ENCODE results near the gene LINC01488.

LINC01488 gene

GRCh38 chr11:69481393-69481844, at the start of gene LINC01488:
Gene LINC01488, plus strand, starts transcription at chr11:69481663.
- no peak for DNase-seq

DNA sequence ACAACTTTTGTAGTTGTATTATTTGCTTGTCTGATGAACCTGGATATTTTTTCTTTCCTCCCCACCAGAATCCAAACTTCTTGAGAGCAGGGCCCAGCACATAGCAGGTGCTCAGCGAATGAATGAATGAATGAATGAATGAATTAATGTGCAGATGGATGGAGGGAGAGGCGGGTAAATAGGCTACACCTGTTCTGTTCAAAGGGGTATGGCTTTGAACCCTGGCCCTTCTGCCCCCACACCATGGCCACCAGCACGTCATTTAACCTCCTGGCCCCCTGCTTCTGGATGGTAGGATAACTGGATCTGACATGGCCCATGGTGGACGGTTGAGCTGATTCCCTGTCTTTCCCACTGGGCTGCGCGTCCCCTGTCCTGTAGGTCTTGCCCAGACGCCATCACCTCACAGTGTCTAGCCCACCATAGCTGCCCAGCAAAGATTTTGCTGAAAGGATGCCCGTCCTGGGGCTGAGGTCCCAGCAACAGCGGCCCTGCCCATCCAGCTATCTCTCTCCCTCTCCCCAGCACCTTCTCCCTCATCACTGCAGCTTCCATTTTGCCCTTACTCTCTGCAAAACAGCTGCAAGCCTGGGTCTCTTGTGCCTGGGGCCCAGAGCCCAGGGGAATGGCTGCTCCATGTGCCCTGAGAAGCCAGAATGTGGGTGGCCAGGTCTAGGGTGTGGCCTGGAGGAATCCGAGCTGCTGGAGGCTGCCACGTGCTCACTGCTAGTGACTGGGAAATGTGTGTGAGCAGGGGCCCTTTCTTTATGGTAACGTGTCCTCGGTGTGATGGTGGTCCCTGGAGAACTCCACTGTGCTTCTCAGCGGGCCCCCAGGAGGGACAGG, 49.3 kb upstream of the LINC01488 start:
- no peak for DNase-seq

DNA sequence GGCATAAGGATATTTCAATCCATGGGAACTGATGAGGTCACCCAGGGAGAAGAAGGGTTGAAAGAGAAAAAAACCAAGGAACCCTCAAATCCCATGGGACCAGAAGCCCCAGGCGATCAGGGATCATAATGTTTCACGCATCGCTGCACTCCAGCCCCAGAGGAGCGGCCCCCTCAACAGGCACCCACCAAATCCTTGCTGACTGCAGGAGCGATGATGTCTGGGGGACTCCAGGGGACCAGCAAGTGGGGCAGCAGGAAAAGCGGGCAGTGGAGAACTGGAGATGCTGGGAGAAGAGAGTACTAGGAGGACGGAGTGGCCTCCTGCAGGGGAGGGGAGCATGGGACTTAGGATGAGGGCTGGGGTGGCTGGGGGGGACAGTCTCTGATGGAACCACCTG, 47.7 kb upstream of the LINC01488 start:
- DNase-seq, result no peak

DNA sequence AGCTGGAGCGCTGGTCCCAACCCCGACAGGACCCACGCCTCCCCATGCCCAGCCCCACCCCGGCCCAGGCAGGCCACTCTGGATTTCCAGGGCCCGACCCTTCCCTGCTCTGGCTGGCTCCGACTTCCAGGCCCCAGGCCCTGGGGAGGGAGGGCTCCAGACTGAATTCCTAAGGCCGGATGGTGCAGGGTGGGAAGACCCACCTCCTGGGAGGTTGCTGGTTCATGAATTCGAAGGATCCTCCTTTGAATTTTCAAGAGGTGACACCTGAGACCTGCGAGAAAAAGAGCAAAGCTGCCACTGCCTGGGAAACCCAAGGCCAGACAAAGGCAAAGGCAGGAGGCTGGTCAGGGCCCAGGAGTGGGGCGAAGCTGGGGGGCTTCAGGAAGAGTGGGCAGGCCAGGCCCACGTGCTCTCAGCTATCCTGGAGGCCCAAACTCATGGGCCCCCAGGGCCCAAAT, 47.0 kb upstream of the LINC01488 start:
- DNase-seq, result no peak

DNA sequence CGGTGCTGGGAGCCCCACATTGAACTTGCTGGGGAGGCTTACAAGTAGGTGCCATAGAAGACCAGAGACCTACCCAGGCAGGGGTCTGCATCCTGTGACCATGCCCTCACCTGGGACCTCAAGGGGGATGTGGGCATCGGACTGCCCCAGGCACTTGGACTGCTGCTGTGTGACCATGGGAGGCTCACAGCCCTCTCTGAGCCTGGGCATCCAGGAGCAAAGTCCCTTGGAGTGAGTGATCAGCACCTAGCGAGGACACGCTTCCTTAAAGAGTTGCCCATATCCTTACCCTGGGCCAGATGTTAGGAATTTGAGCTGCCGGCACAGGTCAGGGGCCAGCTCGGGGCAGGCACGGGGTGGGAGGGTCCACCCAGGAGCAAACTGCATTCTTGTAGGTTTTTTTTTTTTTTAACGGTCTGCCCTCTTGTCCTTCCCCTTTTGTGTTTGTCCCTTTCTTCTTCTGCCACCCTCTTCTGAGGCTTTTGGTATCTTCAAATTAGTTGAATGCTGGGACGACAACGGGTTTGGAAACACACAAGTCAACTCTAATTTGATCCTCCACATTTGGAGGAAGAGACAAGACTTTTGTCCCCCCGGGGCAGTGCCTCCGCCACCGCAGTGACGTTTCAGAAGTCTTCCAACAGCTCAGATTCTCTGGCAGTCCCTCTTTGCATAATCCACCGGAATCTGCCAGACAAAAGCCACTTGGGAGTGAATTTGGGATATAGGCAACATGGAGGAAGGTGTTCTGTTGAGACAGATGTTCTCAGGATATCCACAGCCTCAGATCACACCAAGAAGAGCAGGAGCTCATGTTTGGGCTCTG, 46.1 kb upstream of the LINC01488 start:
- no peak for DNase-seq

DNA sequence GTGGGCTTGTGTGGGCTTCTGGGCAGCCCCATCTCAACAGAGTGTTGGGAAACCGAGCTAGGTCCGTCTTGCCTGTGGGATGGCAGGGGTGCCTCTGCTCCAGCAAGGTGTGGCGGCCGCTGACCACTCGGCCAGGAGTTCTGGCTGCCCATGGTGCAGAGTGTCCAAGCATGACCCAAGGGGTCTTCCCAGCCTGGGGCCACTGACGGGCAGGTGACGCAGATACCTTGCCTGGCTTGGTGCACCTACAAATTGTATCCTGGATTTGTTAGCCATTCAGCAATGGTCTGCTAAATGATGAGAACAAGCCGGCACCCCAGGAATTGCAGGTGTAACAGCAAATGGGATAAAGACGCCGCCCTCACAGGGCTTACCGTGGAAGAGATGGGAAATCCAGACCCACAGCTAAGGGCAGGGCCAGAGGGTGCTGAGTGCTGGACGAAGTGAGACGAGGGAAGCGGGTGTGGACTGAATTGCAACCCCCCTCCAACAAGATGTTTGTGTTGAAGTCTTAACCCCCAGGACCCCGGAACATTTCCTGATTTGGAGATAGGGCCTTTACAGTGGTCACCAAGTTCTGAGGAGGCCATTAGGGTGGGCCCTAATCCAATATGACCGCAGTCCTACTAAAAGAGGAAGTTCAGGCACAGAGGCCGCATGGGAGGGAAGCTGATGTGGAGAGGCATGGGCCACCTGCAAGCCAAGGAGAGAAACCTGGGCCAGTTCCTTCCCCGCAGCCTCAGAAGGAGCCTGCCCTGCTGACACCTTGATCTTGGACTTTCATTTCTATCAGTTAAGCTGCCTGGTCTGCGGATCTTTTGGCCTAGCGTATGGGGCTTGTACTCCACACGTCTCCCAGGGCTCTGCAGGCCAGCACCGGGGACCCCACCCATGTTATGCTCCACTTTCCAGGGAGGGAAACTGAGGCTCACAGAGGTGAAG, 45.2 kb upstream of the LINC01488 start:
- no peak for DNase-seq

- no peak for DNase-seq
Measured at GRCh38 chr11:69437001-69437875, 44.2 kb upstream of the LINC01488 start.

DNA sequence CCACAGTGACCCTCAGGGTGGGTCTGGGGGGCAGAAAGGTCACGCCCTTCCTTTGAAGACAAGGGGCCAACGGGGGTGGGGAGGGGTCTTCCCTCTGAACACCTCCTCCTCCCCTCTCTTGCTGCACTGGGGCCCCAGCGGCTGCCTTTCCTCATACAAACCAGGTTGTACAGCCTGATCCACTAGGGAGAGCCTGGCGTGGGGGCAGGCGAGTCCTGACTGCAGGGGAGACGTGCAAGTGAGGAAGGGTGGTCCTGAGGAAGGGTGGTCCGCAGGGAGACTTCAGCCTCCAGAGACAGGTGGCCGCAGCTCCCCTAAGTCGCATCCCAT, 43.6 kb upstream of the LINC01488 start:
- DNase-seq, result no peak

GRCh38 chr11:69438286-69438920, 43.1 kb upstream of the LINC01488 start:
- DNase-seq, result no peak

GRCh38 chr11:69439127-69439526, 42.3 kb upstream of the LINC01488 start:
- no peak for DNase-seq

DNA sequence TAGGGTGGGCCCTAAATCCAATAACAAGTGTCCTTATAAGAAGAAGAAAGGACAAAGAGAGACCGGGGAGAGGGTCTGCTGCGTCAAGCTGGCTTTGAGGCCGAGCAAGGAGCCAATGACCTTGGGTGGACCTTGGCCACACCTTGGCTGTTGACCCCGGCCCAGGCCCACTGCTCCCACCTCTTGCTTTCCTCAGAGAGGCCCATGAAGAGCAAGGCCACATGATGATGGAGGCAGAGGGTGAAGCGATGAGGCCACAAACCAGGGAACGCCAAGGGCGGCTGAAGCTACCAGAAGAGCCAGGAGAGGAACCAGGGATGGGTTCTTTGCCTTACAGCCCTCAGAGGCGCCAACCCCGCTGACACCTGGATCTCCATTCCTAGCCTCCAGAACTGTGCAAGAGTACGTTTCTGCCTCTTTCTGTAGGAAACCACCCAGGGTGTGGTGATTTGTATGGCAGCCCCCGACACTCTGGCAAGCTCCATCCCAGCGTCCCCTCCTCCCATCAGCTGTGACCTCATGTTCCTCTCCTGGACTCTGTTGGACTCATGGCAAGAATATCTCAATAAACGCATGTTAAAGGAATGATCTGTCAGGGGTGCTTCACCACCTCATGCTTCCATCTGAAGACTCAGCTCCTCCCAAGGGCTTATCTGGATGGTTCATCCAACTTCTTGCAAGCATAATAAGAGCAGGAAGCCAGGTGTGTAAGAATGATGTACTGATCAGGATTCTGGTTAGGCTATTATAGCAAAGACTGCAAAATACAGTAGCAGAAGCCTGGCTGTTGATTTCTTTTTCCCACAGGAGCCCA, 41.6 kb upstream of the LINC01488 start:
- no peak for DNase-seq

DNA sequence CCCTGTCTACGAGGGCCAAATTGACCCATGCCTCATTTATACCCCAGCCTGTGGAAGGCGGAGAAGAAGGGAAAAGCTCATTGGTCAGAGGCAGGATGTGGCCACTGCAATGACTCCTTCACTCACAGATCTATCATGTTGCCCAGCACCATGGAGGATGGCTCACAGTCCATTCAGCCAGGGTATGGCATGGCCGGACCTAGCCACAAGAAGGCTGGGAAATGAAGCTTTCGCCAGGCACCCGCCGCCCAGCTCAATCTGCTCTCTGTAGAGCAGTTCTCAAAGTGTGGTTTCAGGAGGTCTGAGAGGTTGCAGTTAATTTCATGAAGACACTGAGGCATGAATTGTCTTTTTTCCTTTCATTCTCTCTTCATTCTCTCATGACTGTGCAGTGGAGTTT, 40.6 kb upstream of the LINC01488 start:
- DNase-seq, result no peak

GRCh38 chr11:69442012-69442806, 39.3 kb upstream of the LINC01488 start:
- no peak for DNase-seq

GRCh38 chr11:69442807-69443137, 38.7 kb upstream of the LINC01488 start:
- DNase-seq, result peak; percentile 89

GRCh38 chr11:69443138-69443967, 38.1 kb upstream of the LINC01488 start:
- peak; percentile 97 for DNase-seq

DNA sequence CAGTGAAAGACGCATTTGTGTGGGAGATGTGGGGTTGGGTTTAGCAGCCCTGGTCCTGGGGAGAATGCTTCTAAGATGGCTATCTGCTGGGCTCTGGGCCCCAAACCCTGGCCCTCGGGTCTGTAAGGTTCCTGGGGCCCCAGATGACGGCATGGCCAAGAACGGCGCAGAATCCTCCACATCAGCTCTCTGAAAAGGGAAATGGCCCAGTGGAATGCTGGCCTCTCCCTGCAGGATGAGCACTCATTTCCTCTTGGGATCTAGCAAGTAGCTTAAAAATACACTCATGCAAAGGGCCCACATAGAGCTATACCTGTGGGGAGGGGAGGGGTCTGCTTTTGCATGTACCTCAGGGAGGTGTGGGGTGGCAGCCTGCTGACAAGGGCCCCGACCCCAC, 37.5 kb upstream of the LINC01488 start:
- no peak for DNase-seq

GRCh38 chr11:69444381-69445130, 36.9 kb upstream of the LINC01488 start:
- DNase-seq, result peak; percentile 70

- no peak for DNase-seq
Measured at GRCh38 chr11:69445131-69445470, 36.4 kb upstream of the LINC01488 start.

All from right hindlimb (tissue), 1 donor.